Stimulated activated memory B cell treated with anti-CD40 and anti-IgM and Interleukin-4, amounts not matched to agents 10 μg/mL and 1 μg/mL and 100 μg/mL, for 72 hours (primary cell): ENCODE results near the gene RBFOX1.

Source experiments
- ATAC-seq: fragments of 150-1000 bp; cut with Tn5 transposase; 2 replicates; pipeline ENCODE4 v1.10.0; 2021
- H3K27ac Mint-ChIP-seq: one replicate; pipeline ENCODE4 v1.8.0; 2022; ENCODE audit warnings: mild to moderate bottlenecking, mixed read lengths
- H3K27me3 Mint-ChIP-seq: one replicate; pipeline ENCODE4 v1.8.0; 2022; ENCODE audit warnings: mixed read lengths
- H3K36me3 Mint-ChIP-seq: one replicate; pipeline ENCODE4 v1.8.0; 2022; ENCODE audit warnings: mixed read lengths
- H3K4me1 Mint-ChIP-seq: one replicate; pipeline ENCODE4 v1.8.0; 2022; ENCODE audit warnings: mixed read lengths
- H3K4me3 Mint-ChIP-seq: one replicate; pipeline ENCODE4 v1.8.0; 2022; ENCODE audit warnings: mild to moderate bottlenecking, moderate library complexity, mixed read lengths
- H3K9me3 Mint-ChIP-seq: one replicate; pipeline ENCODE4 v1.8.0; 2022; ENCODE audit warnings: mixed read lengths

Gene RBFOX1

GRCh38 chr16:7615565-7615964 is 282.9 kb downstream of the RBFOX1 start:
- Mint-ChIP-seq H3K27ac (no peak overlapping the region), H3K36me3 (no peaks in the 10 kb centered on the region), H3K27me3 (no peaks in the 10 kb centered on the region), H3K4me3 (no peak overlapping the region), H3K9me3 (peaks cover 3% of the 10 kb centered on the region), H3K4me1 (no peaks in the 10 kb centered on the region)
- ATAC-seq = no peak

- Mint-ChIP-seq H3K9me3 (peaks cover 3% of the 10 kb centered on the region), H3K4me3 (no peak overlapping the region), H3K4me1 (no peaks in the 10 kb centered on the region), H3K27me3 (no peaks in the 10 kb centered on the region), H3K36me3 (no peaks in the 10 kb centered on the region), H3K27ac (no peak overlapping the region)
- ATAC-seq = no peak
These were observed 292.5 kb downstream of the RBFOX1 start for GRCh38 chr16:7624871-7625766.

GRCh38 chr16:7628981-7629380 is 296.3 kb downstream of the RBFOX1 start:
- H3K9me3 Mint-ChIP-seq = peaks cover 3% of the 10 kb centered on the region
- no peak for ATAC-seq
- H3K4me1 Mint-ChIP-seq = no peaks in the 10 kb centered on the region
- no peaks in the 10 kb centered on the region for H3K27me3 Mint-ChIP-seq
- H3K4me3 Mint-ChIP-seq = no peak overlapping the region
- H3K27ac Mint-ChIP-seq = no peak overlapping the region
- no peaks in the 10 kb centered on the region for H3K36me3 Mint-ChIP-seq

- Mint-ChIP-seq H3K36me3 (no peaks in the 10 kb centered on the region), H3K4me3 (no peak overlapping the region), H3K4me1 (no peaks in the 10 kb centered on the region), H3K9me3 (peaks cover 3% of the 10 kb centered on the region), H3K27me3 (no peaks in the 10 kb centered on the region), H3K27ac (no peak overlapping the region)
- ATAC-seq = no peak
These were observed 296.9 kb downstream of the RBFOX1 start for GRCh38 chr16:7629571-7629970.

- no peak for ATAC-seq
- Mint-ChIP-seq H3K36me3 (no peaks in the 10 kb centered on the region), H3K27me3 (no peaks in the 10 kb centered on the region), H3K27ac (no peak overlapping the region), H3K4me3 (no peak overlapping the region), H3K9me3 (peaks cover 6% of the 10 kb centered on the region), H3K4me1 (no peaks in the 10 kb centered on the region)
These were observed 304.8 kb downstream of the RBFOX1 start for GRCh38 chr16:7637446-7637845.

- Mint-ChIP-seq H3K27me3 (no peaks in the 10 kb centered on the region), H3K27ac (no peak overlapping the region), H3K9me3 (peaks cover 6% of the 10 kb centered on the region), H3K36me3 (no peaks in the 10 kb centered on the region), H3K4me1 (no peaks in the 10 kb centered on the region), H3K4me3 (no peak overlapping the region)
- no peak for ATAC-seq
These were observed 305.7 kb downstream of the RBFOX1 start for GRCh38 chr16:7638306-7638705.

GRCh38 chr16:7640334-7640733 is 307.7 kb downstream of the RBFOX1 start:
- Mint-ChIP-seq H3K27me3 (no peaks in the 10 kb centered on the region), H3K36me3 (no peaks in the 10 kb centered on the region), H3K27ac (no peak overlapping the region), H3K4me3 (no peak overlapping the region), H3K4me1 (no peaks in the 10 kb centered on the region), H3K9me3 (peaks cover 9% of the 10 kb centered on the region)
- ATAC-seq = no peak

GRCh38 chr16:7644176-7644575 is 311.5 kb downstream of the RBFOX1 start:
- Mint-ChIP-seq H3K4me1 (no peaks in the 10 kb centered on the region), H3K27me3 (no peaks in the 10 kb centered on the region), H3K27ac (no peak overlapping the region), H3K9me3 (peaks cover 3% of the 10 kb centered on the region), H3K4me3 (no peak overlapping the region), H3K36me3 (no peaks in the 10 kb centered on the region)
- ATAC-seq = no peak

GRCh38 chr16:7644811-7645210 is 312.2 kb downstream of the RBFOX1 start:
- H3K9me3 Mint-ChIP-seq = peaks cover 5% of the 10 kb centered on the region
- H3K4me3 Mint-ChIP-seq = no peak overlapping the region
- H3K36me3 Mint-ChIP-seq = no peaks in the 10 kb centered on the region
- no peaks in the 10 kb centered on the region for H3K27me3 Mint-ChIP-seq
- no peaks in the 10 kb centered on the region for H3K4me1 Mint-ChIP-seq
- no peak overlapping the region for H3K27ac Mint-ChIP-seq
- ATAC-seq = no peak

GRCh38 chr16:7646821-7647500 is 314.3 kb downstream of the RBFOX1 start:
- no peak for ATAC-seq
- Mint-ChIP-seq H3K4me1 (no peaks in the 10 kb centered on the region), H3K27me3 (no peaks in the 10 kb centered on the region), H3K27ac (no peak overlapping the region), H3K4me3 (no peak overlapping the region), H3K9me3 (peaks cover 9% of the 10 kb centered on the region), H3K36me3 (no peaks in the 10 kb centered on the region)

GRCh38 chr16:7650431-7650830 is 317.8 kb downstream of the RBFOX1 start:
- Mint-ChIP-seq H3K4me1 (no peaks in the 10 kb centered on the region), H3K27ac (no peak overlapping the region), H3K36me3 (no peaks in the 10 kb centered on the region), H3K4me3 (no peak overlapping the region), H3K9me3 (peaks cover 6% of the 10 kb centered on the region), H3K27me3 (no peaks in the 10 kb centered on the region)
- ATAC-seq = no peak

- Mint-ChIP-seq H3K36me3 (no peaks in the 10 kb centered on the region), H3K27me3 (no peaks in the 10 kb centered on the region), H3K9me3 (peaks cover 6% of the 10 kb centered on the region), H3K4me1 (no peaks in the 10 kb centered on the region), H3K27ac (no peak overlapping the region), H3K4me3 (no peak overlapping the region)
- no peak for ATAC-seq
These were observed 319.3 kb downstream of the RBFOX1 start for GRCh38 chr16:7651803-7652570.

- Mint-ChIP-seq H3K36me3 (no peaks in the 10 kb centered on the region), H3K9me3 (peaks cover 6% of the 10 kb centered on the region), H3K27ac (no peak overlapping the region), H3K4me1 (no peaks in the 10 kb centered on the region), H3K27me3 (no peaks in the 10 kb centered on the region), H3K4me3 (no peak overlapping the region)
- peak; percentile 36 for ATAC-seq
These were observed 321.3 kb downstream of the RBFOX1 start for GRCh38 chr16:7653746-7654461.

- Mint-ChIP-seq H3K27ac (no peak overlapping the region), H3K27me3 (no peaks in the 10 kb centered on the region), H3K9me3 (peaks cover 5% of the 10 kb centered on the region), H3K4me1 (no peaks in the 10 kb centered on the region), H3K4me3 (no peak overlapping the region), H3K36me3 (no peaks in the 10 kb centered on the region)
- no peak for ATAC-seq
These were observed 343.0 kb downstream of the RBFOX1 start for GRCh38 chr16:7675628-7676027.

GRCh38 chr16:7680296-7680695 is 347.7 kb downstream of the RBFOX1 start:
- Mint-ChIP-seq H3K27me3 (no peaks in the 10 kb centered on the region), H3K4me3 (no peak overlapping the region), H3K9me3 (peaks cover 10% of the 10 kb centered on the region), H3K27ac (no peak overlapping the region), H3K4me1 (no peaks in the 10 kb centered on the region), H3K36me3 (no peaks in the 10 kb centered on the region)
- no peak for ATAC-seq
